HepG2 (cell line): Measurements from ENCODE around the gene LANCL1. TPM values are rescaled to one million over a fixed set of nuclear protein-coding genes. Genes with fewer than 3 reads are reported as not detected.

Source experiments
- BRCA1 ChIP-seq: sonication (generic); formaldehyde crosslinking; IDR thresholded peaks from 2 replicates; pipeline ENCODE4 v1.4.0; 2020; ENCODE audit warnings: missing genetic modification reagents
- ESRRA ChIP-seq: sonication (generic); formaldehyde crosslinking; IDR thresholded peaks from 2 replicates; pipeline ENCODE4 v1.5.1; 2020; ENCODE audit warnings: mild to moderate bottlenecking, low read depth, missing genetic modification reagents
- GABPB1 ChIP-seq: IDR thresholded peaks from 2 replicates; pipeline ENCODE4 v1.6.1; 2016; ENCODE audit warnings: mild to moderate bottlenecking, missing genetic modification reagents, moderate library complexity, missing compliant biosample characterization
- GFI1 ChIP-seq: sonication (generic); formaldehyde crosslinking; IDR thresholded peaks from 2 replicates; pipeline ENCODE4 v1.5.0; 2020; ENCODE audit warnings: missing genetic modification reagents, mild to moderate bottlenecking, borderline replicate concordance
- GTF3A ChIP-seq: sonication (generic); formaldehyde crosslinking; conservative IDR thresholded peaks from 2 replicates; pipeline ENCODE4 v1.4.0; 2020; ENCODE audit warnings: mild to moderate bottlenecking, missing genetic modification reagents
- HNRNPL ChIP-seq: fragments of 200-400 bp; formaldehyde crosslinking; IDR thresholded peaks from 2 replicates; pipeline ENCODE4 v1.6.1; 2017; ENCODE audit warnings: mild to moderate bottlenecking, low read depth, low read length
- KAT7 ChIP-seq: IDR thresholded peaks from 2 replicates; pipeline ENCODE4 v1.6.1; 2018; ENCODE audit warnings: borderline replicate concordance, missing compliant biosample characterization
- KDM4B ChIP-seq: sonication (generic); formaldehyde crosslinking; IDR thresholded peaks from 2 replicates; pipeline ENCODE4 v1.4.0; 2020; ENCODE audit warnings: missing genetic modification reagents
- KLF6 ChIP-seq: IDR thresholded peaks from 2 replicates; pipeline ENCODE4 v1.8.0; 2016; ENCODE audit warnings: missing biosample characterization, missing genetic modification reagents
- MAFG ChIP-seq: sonication (generic); formaldehyde crosslinking; IDR thresholded peaks from 2 replicates; pipeline ENCODE4 v1.5.1; 2020; ENCODE audit warnings: mild to moderate bottlenecking, missing genetic modification reagents
- MATR3 ChIP-seq: sonication (generic); formaldehyde crosslinking; IDR thresholded peaks from 2 replicates; pipeline ENCODE4 v1.4.0; 2020; ENCODE audit warnings: missing genetic modification reagents
- NCOA5 ChIP-seq: sonication (generic); formaldehyde crosslinking; IDR thresholded peaks from 2 replicates; pipeline ENCODE4 v1.4.0; 2020; ENCODE audit warnings: missing genetic modification reagents
- PPARG ChIP-seq: conservative IDR thresholded peaks from 2 replicates; pipeline ENCODE4 v1.6.1; 2016; ENCODE audit warnings: missing biosample characterization, missing genetic modification reagents
- SCMH1 ChIP-seq: sonication (generic); formaldehyde crosslinking; IDR thresholded peaks from 2 replicates; pipeline ENCODE4 v1.9.0; 2021; ENCODE audit warnings: missing genetic modification reagents, mild to moderate bottlenecking, borderline replicate concordance
- SRSF4 ChIP-seq: fragments of 200-400 bp; formaldehyde crosslinking; IDR thresholded peaks from one replicate; pipeline ENCODE4 v1.6.1; 2018; ENCODE audit warnings: mild to moderate bottlenecking, low read depth, low read length, moderate library complexity; ENCODE audit not compliant: poor library complexity, severe bottlenecking
- SRSF9 ChIP-seq: fragments of 200-400 bp; formaldehyde crosslinking; IDR thresholded peaks from 2 replicates; pipeline ENCODE4 v1.6.1; 2018; ENCODE audit warnings: borderline replicate concordance, mild to moderate bottlenecking, low read depth, low read length; ENCODE audit not compliant: insufficient read depth, poor library complexity, severe bottlenecking
- ZC3H13 ChIP-seq: sonication (generic); formaldehyde crosslinking; IDR thresholded peaks from 2 replicates; pipeline ENCODE4 v1.8.1; 2023; ENCODE audit warnings: mild to moderate bottlenecking, missing genetic modification reagents, moderate library complexity
- ZFY ChIP-seq: sonication (generic); formaldehyde crosslinking; IDR thresholded peaks from 2 replicates; pipeline ENCODE4 v1.4.0; 2020; ENCODE audit warnings: missing genetic modification reagents
- ZMYM4 ChIP-seq: sonication (generic); formaldehyde crosslinking; IDR thresholded peaks from 2 replicates; pipeline ENCODE4 v1.8.1; 2023; ENCODE audit warnings: mild to moderate bottlenecking, missing genetic modification reagents
- ZNF17 ChIP-seq: sonication (generic); formaldehyde crosslinking; IDR thresholded peaks from 2 replicates; pipeline ENCODE4 v1.5.0; 2020; ENCODE audit warnings: mild to moderate bottlenecking, missing genetic modification reagents
- ZNF432 ChIP-seq: sonication (generic); formaldehyde crosslinking; IDR thresholded peaks from 2 replicates; pipeline ENCODE4 v1.5.0; 2020; ENCODE audit warnings: missing genetic modification reagents, mild to moderate bottlenecking, borderline replicate concordance
- ZNF629 ChIP-seq: sonication (generic); formaldehyde crosslinking; conservative IDR thresholded peaks from 2 replicates; pipeline ENCODE4 v1.5.0; 2020; ENCODE audit warnings: missing genetic modification reagents
- ZNF781 ChIP-seq: sonication (generic); formaldehyde crosslinking; IDR thresholded peaks from 2 replicates; pipeline ENCODE4 v1.5.1; 2020; ENCODE audit warnings: borderline replicate concordance, mild to moderate bottlenecking, missing genetic modification reagents; ENCODE audit errors: not compliant biosample characterization
- ZSCAN12 ChIP-seq: sonication (generic); formaldehyde crosslinking; IDR thresholded peaks from 2 replicates; pipeline ENCODE4 v1.9.0; 2021; ENCODE audit warnings: mild to moderate bottlenecking, missing genetic modification reagents
- ZSCAN30 ChIP-seq: sonication (generic); formaldehyde crosslinking; IDR thresholded peaks from 2 replicates; pipeline ENCODE4 v1.5.0; 2020; ENCODE audit warnings: mild to moderate bottlenecking, missing genetic modification reagents
- polyA plus RNA-seq, 8 experiments: library from polyadenylated mRNA; depleted of rRNA in 3 of 8; stranded (reverse) in 7 of 8; unstranded in 1 of 8; fragments of >200 nt; fragmentation: Illumina TruSeq in 4 of 8; extraction: Trizol in 4 of 8; gene quantifications; 2 replicates each; pipeline versions ENCODE4 v1.2.1 to v1.2.3, GENCODE V29; 2011 to 2016; ENCODE audit warnings: low read depth in 4 of 8, missing spikeins in 1 of 8, mixed read lengths in 1 of 8; ENCODE audit not compliant: insufficient read depth in 1 of 8
- total RNA-seq, 5 experiments: library from RNA; depleted of rRNA; stranded (reverse); fragments of >200 nt; fragmentation: Illumina TruSeq; extraction: Trizol; gene quantifications; 2 replicates each; pipeline ENCODE4 v1.2.3, GENCODE V29; 2016; ENCODE audit warnings: low read depth in 1 of 5
- TF ChIP-seq, protein P1 (sequence below): sonication (generic); formaldehyde crosslinking; IDR thresholded peaks from 2 replicates; pipeline ENCODE4 v1.5.1; 2020; ENCODE audit warnings: mild to moderate bottlenecking, missing genetic modification reagents, moderate library complexity
- TF ChIP-seq, protein P2 (sequence below): sonication (generic); formaldehyde crosslinking; IDR thresholded peaks from 2 replicates; pipeline ENCODE4 v1.5.0; 2020; ENCODE audit warnings: mild to moderate bottlenecking, missing genetic modification reagents
- TF ChIP-seq, protein P3 (sequence below): sonication (generic); formaldehyde crosslinking; IDR thresholded peaks from 2 replicates; pipeline ENCODE4 v1.8.1; 2023; ENCODE audit warnings: mild to moderate bottlenecking, missing genetic modification reagents

The LANCL1 gene
- total and polyA plus RNA-seq, 2 of the 13 experiments (the other 11 are each of a cell fraction or from before 2014, with no cell fraction given): 53.5 to 67.7 TPM

DNA sequence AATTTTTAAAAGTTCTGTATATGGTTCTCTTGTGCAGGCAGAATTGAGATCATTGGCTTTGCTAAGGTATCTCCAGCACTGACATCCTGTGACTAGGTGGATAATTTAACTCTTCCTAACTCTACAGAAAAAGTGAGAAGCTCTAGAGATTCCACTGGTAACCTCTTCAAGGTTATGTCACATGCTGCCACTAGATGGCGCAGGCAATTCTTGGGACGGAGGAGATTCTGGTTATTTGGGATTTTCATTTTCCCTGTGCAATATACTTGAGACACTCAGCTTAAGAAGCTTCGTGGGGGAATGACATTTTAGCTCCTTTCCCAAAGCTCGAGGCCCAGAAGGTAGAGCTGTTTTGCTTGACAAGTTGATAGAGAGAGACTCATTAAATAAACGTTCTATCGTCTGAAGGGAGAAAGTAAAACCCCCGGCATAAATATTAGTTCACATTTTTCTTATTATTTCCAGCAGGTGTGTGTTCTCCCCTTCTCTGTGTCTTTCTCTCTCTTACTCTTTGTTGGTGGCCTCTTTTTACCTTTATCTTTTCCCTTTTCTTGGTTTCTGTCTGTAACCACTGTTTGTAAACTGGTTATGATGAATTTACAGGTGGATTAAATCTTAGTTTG is 26.6 kb upstream of the LANCL1 start (continued):
- TF ChIP-seq, protein P1, sequence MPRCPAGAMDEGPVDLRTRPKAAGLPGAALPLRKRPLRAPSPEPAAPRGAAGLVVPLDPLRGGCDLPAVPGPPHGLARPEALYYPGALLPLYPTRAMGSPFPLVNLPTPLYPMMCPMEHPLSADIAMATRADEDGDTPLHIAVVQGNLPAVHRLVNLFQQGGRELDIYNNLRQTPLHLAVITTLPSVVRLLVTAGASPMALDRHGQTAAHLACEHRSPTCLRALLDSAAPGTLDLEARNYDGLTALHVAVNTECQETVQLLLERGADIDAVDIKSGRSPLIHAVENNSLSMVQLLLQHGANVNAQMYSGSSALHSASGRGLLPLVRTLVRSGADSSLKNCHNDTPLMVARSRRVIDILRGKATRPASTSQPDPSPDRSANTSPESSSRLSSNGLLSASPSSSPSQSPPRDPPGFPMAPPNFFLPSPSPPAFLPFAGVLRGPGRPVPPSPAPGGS (CRISPR knock-in tag): no peak
- 0 out of 2 replicates have a peak, but pooled peaks have one; percentile 45 for TF ChIP-seq KLF6
- TF ChIP-seq, protein P2, sequence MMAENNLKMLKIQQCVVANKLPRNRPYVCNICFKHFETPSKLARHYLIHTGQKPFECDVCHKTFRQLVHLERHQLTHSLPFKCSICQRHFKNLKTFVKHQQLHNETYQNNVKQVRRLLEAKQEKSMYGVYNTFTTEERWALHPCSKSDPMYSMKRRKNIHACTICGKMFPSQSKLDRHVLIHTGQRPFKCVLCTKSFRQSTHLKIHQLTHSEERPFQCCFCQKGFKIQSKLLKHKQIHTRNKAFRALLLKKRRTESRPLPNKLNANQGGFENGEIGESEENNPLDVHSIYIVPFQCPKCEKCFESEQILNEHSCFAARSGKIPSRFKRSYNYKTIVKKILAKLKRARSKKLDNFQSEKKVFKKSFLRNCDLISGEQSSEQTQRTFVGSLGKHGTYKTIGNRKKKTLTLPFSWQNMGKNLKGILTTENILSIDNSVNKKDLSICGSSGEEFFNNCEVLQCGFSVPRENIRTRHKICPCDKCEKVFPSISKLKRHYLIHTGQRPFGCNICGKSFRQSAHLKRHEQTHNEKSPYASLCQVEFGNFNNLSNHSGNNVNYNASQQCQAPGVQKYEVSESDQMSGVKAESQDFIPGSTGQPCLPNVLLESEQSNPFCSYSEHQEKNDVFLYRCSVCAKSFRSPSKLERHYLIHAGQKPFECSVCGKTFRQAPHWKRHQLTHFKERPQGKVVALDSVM (CRISPR knock-in tag): no peak
- no peak for TF ChIP-seq ZNF432 (CRISPR knock-in tag)
- TF ChIP-seq GFI1 (CRISPR knock-in tag): no peak
- no peak for TF ChIP-seq ZSCAN30
- no peak for TF ChIP-seq SRSF4
- no peak for TF ChIP-seq ZSCAN12 (CRISPR knock-in tag)
- no peak for TF ChIP-seq BRCA1 (CRISPR knock-in tag)
- TF ChIP-seq ZNF781 (CRISPR knock-in tag): no peak
- TF ChIP-seq SCMH1 (CRISPR knock-in tag): no peak
- TF ChIP-seq SRSF9: no peak
- no peak; the same call in 1 of the 2 replicates for TF ChIP-seq KDM4B (CRISPR knock-in tag)
- TF ChIP-seq ZMYM4: peak; percentile 23; the same call in 1 of the 2 replicates
- TF ChIP-seq HNRNPL: no peak
- no peak for TF ChIP-seq GTF3A (CRISPR knock-in tag)
- no peak for TF ChIP-seq NCOA5 (CRISPR knock-in tag)
- TF ChIP-seq ESRRA (CRISPR knock-in tag): no peak
- 0 out of 2 replicates have a peak, but pooled peaks have one; percentile 24 for TF ChIP-seq PPARG (CRISPR knock-in tag)
- TF ChIP-seq KAT7 (CRISPR knock-in tag): no peak
- no peak for TF ChIP-seq ZFY
- TF ChIP-seq MATR3: no peak
- TF ChIP-seq, protein P3, sequence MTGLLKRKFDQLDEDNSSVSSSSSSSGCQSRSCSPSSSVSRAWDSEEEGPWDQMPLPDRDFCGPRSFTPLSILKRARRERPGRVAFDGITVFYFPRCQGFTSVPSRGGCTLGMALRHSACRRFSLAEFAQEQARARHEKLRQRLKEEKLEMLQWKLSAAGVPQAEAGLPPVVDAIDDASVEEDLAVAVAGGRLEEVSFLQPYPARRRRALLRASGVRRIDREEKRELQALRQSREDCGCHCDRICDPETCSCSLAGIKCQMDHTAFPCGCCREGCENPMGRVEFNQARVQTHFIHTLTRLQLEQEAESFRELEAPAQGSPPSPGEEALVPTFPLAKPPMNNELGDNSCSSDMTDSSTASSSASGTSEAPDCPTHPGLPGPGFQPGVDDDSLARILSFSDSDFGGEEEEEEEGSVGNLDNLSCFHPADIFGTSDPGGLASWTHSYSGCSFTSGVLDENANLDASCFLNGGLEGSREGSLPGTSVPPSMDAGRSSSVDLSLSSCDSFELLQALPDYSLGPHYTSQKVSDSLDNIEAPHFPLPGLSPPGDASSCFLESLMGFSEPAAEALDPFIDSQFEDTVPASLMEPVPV (CRISPR knock-in tag): no peak
- TF ChIP-seq ZC3H13 (CRISPR knock-in tag): no peak
- TF ChIP-seq ZNF629: no peak
- TF ChIP-seq ZNF17 (CRISPR knock-in tag): no peak
- no peak for TF ChIP-seq MAFG (CRISPR knock-in tag)
- TF ChIP-seq GABPB1 (CRISPR knock-in tag): no peak
